LoVo (cell line): ENCODE measurements around the gene QKI.

Experiments
- DNase-seq: peaks from one replicate; pipeline ENCODE4 v3.0.0-alpha.2; 2016; ENCODE audit warnings: low spot score

QKI gene

GRCh38 chr6:163533443-163533842, 118.9 kb downstream of the QKI start:
- DNase-seq = no peak

- DNase-seq = no peak
These were observed 122.3 kb downstream of the QKI start for GRCh38 chr6:163536770-163537169.

- no peak for DNase-seq
These were observed 123.8 kb downstream of the QKI start for GRCh38 chr6:163538331-163538730.

- DNase-seq = no peak
These were observed 124.7 kb downstream of the QKI start for GRCh38 chr6:163539101-163539762.

GRCh38 chr6:163543321-163543720, 128.8 kb downstream of the QKI start:
- no peak for DNase-seq

GRCh38 chr6:163545370-163545769, 130.9 kb downstream of the QKI start:
- no peak for DNase-seq

- DNase-seq = no peak
These were observed 132.8 kb downstream of the QKI start for GRCh38 chr6:163547287-163547686.

GRCh38 chr6:163548624-163549023, 134.1 kb downstream of the QKI start:
- DNase-seq = no peak

GRCh38 chr6:163554032-163554431, 139.5 kb downstream of the QKI start:
- no peak for DNase-seq

- no peak for DNase-seq
These were observed 140.1 kb downstream of the QKI start for GRCh38 chr6:163554663-163555062.

GRCh38 chr6:163559661-163560060, 145.1 kb downstream of the QKI start:
- DNase-seq = no peak

GRCh38 chr6:163563318-163563717, 148.8 kb downstream of the QKI start:
- DNase-seq = no peak

- DNase-seq = no peak
These were observed 150.0 kb downstream of the QKI start for GRCh38 chr6:163564534-163564933.

- no peak for DNase-seq
These were observed 150.6 kb downstream of the QKI start for GRCh38 chr6:163565140-163565539.

- no peak for DNase-seq
These were observed 151.5 kb downstream of the QKI start for GRCh38 chr6:163566056-163566455.

- DNase-seq = no peak
These were observed 153.8 kb downstream of the QKI start for GRCh38 chr6:163568275-163568674.

- DNase-seq = no peak
These were observed 156.2 kb downstream of the QKI start for GRCh38 chr6:163570579-163571231.

- DNase-seq = no peak
These were observed 157.2 kb downstream of the QKI start for GRCh38 chr6:163571730-163572129.

- DNase-seq = no peak
These were observed 158.1 kb downstream of the QKI start for GRCh38 chr6:163572612-163573011.

- no peak for DNase-seq
These were observed 159.1 kb downstream of the QKI start for GRCh38 chr6:163573503-163574179.

- DNase-seq = no peak
These were observed 161.6 kb downstream of the QKI start for GRCh38 chr6:163576114-163576513.

- no peak for DNase-seq
These were observed 162.9 kb downstream of the QKI start for GRCh38 chr6:163577404-163577803.

GRCh38 chr6:163579111-163579879, 164.8 kb downstream of the QKI start:
- no peak for DNase-seq
